HFF-Myc (cell line): Measurements from ENCODE around the gene IL1RAPL1.

Experiments used
- DNase-seq: peaks from one replicate; pipeline ENCODE4 v3.0.0-alpha.2; 2011; ENCODE audit warnings: low read depth; ENCODE audit errors: extremely low read depth
- H3K4me3 ChIP-seq: replicated peaks from 2 replicates; pipeline ENCODE4 v1.5.1; 2011; ENCODE audit warnings: low read depth, mild to moderate bottlenecking, control low read depth, low read length
- CTCF ChIP-seq: IDR thresholded peaks from 2 replicates; pipeline ENCODE4 v1.5.1; 2012; ENCODE audit warnings: mild to moderate bottlenecking, low read depth, low read length, control low read depth; ENCODE audit errors: missing control alignments

The IL1RAPL1 gene

DNA sequence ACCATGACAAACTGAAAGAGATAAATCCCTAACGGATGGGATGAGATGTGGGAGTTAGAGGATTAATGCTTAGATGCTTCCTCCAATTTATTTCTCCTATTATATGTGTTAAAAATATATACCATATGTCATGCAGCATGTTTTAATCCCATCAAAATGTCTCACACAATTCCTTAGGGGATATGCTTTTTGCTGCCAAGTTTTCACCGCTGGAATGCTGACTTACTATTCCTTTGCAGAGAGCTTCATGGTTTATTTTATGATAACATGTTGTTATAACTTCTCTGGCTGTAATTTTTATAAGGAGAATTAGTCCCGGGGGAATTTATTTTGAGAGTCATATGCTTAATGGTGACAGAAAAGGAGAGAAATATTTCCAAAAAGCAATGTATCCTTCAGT is 670.3 kb downstream of the IL1RAPL1 start:
- H3K4me3 ChIP-seq: no peak overlapping the region
- no peak for DNase-seq
- TF ChIP-seq CTCF: no peak

- H3K4me3 ChIP-seq: no peak overlapping the region
- DNase-seq: no peak
- TF ChIP-seq CTCF: no peak
Measured at GRCh38 chrX:29269390-29269789, 682.1 kb downstream of the IL1RAPL1 start.

- H3K4me3 ChIP-seq: no peak overlapping the region
- no peak for TF ChIP-seq CTCF
- no peak for DNase-seq
Measured at GRCh38 chrX:29274517-29274916, 687.3 kb downstream of the IL1RAPL1 start.

DNA sequence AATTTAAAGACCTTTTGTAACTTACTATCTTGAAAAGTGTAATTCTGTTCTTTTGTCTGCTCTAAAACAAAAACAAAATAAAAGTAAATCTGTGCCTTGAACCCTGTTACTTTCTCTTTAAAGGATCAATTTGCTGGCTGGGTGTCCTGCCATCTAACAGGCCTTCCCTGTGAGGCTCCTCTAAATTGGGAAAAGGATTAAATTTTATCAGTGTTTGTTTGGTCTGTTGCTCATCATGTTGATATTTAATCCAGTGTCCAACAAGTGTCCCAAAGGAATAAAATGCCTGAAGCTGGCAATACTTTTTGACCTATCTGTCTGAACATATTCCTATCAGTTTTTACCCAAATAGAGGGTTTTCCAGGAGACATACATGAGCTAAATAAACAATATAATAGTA is 688.7 kb downstream of the IL1RAPL1 start:
- H3K4me3 ChIP-seq: no peak overlapping the region
- no peak for TF ChIP-seq CTCF
- DNase-seq: no peak

GRCh38 chrX:29281078-29281742 is 694.0 kb downstream of the IL1RAPL1 start:
- TF ChIP-seq CTCF: no peak
- no peak overlapping the region for H3K4me3 ChIP-seq

DNA sequence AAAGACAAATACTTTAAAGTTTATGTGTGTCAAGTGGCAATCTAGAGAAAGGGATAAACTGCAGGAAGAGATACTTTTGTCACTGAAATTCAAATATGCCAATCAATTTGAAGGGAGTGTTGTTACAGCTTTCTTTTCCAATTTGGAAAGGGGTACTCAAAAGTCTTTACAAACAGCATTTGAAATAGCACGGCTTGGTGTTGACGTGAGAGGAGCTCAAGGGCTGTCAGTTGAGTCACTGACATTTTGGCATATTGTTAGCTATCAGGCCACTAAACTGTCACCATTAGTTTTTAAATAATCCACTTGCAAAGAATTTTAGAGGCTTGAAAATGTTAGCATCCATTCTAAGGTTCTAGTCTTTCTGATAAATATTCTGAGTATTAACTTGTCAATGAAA is 698.4 kb downstream of the IL1RAPL1 start:
- no peak for TF ChIP-seq CTCF
- no peak for DNase-seq
- H3K4me3 ChIP-seq: no peak overlapping the region

More at GRCh38 chrX:29281078-29281742, 694.0 kb downstream of the IL1RAPL1 start:
- no peak for DNase-seq
